Ovary (tissue), 9 donors: Measurements from ENCODE around the gene PCGF6. TPM values are rescaled to one million over a fixed set of nuclear protein-coding genes. Genes with fewer than 3 reads are reported as not detected.

ENCODE experiments used
- DNase-seq, 5 donors: peaks; one replicate each; pipeline ENCODE4 v3.0.0-alpha.2; 2019 to 2020
- H3K27ac ChIP-seq, 2 donors: fragments of 200-600 bp; one replicate each; pipeline versions ENCODE4 v1.5.1 to v1.8.0; 2019 to 2022
- H3K27me3 ChIP-seq: fragments of 200-600 bp; one replicate; pipeline ENCODE4 v1.8.0; 2022
- H3K36me3 ChIP-seq: fragments of 200-600 bp; sonication (generic); one replicate; pipeline ENCODE4 v1.5.1; 2019
- H3K4me1 ChIP-seq: one replicate; pipeline ENCODE4 v1.8.1; 2013; ENCODE audit warnings: mild to moderate bottlenecking, moderate library complexity; ENCODE audit not compliant: insufficient read depth
- H3K4me3 ChIP-seq: fragments of 200-600 bp; sonication (generic); one replicate; pipeline ENCODE4 v1.5.1; 2017
- H3K9me3 ChIP-seq, 2 donors: fragments of 200-600 bp in 1 of 2; sonication (generic) in 1 of 2; one replicate each; pipeline versions ENCODE4 v1.5.1 to v1.8.1; 2013 to 2019; ENCODE audit warnings: mild to moderate bottlenecking in 1 of 2, moderate library complexity in 1 of 2
- EP300 ChIP-seq: sonication (generic); formaldehyde crosslinking; IDR thresholded peaks from one replicate; pipeline ENCODE4 v1.6.1; 2017; ENCODE audit warnings: antibody characterized with exemption
- POLR2A ChIP-seq: fragments of 450-650 bp; IDR thresholded peaks from one replicate; pipeline ENCODE4 v1.6.1; 2017; ENCODE audit warnings: antibody characterized with exemption, mild to moderate bottlenecking, moderate library complexity
- WGBS, 3 donors: extraction: QIAGEN DNeasy Blood & Tissue Kit in 1 of 3; methylation state at CpG; one replicate each; pipeline versions ENCODE4 v1.1.5 to v1.1.7; 2013 to 2017; 5-methylcytosine and 5-hydroxymethylcytosine counted together
- intact Hi-C, 4 donors: fragments of 100-400 bp; cut with DNase I; formaldehyde crosslinking; loops; one replicate each; pipeline versions ENCODE4 v1.11.0 to v1.15.1; 2022 to 2023
- polyA plus RNA-seq, 2 donors: library from polyadenylated mRNA; stranded (reverse); fragments of 200-250 nt in 1 of 2; fragments of 350-450 nt in 1 of 2; fragmentation: Illumina TruSeq in 1 of 2; extraction: RNeasy Lipid Tissue Mini Kit (QIAGEN cat#74804) in 1 of 2; gene quantifications; one replicate each; pipeline ENCODE4 v1.2.3, GENCODE V29; 2013 to 2014
- total RNA-seq, 7 donors: library from RNA; depleted of rRNA in 2 of 7; stranded (reverse); fragments of >200 nt in 2 of 7; fragmentation: NEBNext Ultra II Directional in 3 of 7; extraction: Animal tissue kit (Norgen Biotek cat#: 25700) in 3 of 7; gene quantifications; one replicate each; pipeline versions ENCODE4 v1.1.0 to v1.2.4, GENCODE V29; 2016 to 2023
- TF ChIP-seq, protein P1 (sequence below), 3 donors: fragments of 450-650 bp in 2 of 3; fragments of 200-600 bp in 1 of 3; IDR thresholded peaks; one replicate each; pipeline versions ENCODE4 v1.5.1 to v1.8.0; 2016 to 2022; ENCODE audit warnings: antibody characterized with exemption in 3 of 3, mild to moderate bottlenecking in 1 of 3
- donor health status: DM: no; HTN: no; CAD: no; lungs with moderate emphysema.
- donor health status: DM: no; HTN: no; CAD: no.
- donor health status: Bipolar disorder and iron deficiency.
- donor health status: DM: yes; HTN: yes; CAD: no.
- donor health status: DM: no; HTN: no; CAD: no.
- donor health status: DM: yes; HTN: yes; CAD: no.

The PCGF6 gene
- total and polyA plus RNA-seq, 9 donors: 5.6 to 13.7 (median 9.5) TPM

DNA sequence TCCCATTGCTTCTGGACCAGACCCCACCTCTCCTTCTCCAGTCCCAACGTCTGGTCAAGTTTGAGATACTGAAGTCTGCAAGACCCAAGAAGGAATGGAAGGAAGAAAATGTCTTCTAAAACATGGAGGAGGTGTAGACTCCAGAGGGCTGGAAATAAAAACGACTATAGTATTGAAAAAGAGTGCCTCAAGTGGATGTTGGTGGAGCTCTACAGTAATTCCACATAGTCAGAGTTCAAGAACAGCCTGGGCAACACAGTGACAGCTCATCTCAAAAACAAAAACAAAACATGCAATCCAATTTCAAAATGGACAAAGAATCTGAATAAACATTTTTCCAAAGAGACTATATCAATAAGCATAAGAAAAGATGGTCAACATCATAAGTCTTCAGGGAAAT lies 2.3 kb upstream of the PCGF6 start:
- no peak for DNase-seq
- Histone ChIP-seq H3K4me1 (peaks cover 1% of the 10 kb centered on the region), H3K36me3 (no peaks in the 10 kb centered on the region), H3K27me3 (no peaks in the 10 kb centered on the region), H3K27ac (no peak overlapping the region), H3K4me3 (no peak overlapping the region), H3K9me3 (no peaks in the 10 kb centered on the region)
- TF ChIP-seq EP300 (no peak), POLR2A (no peak)
- TF ChIP-seq, protein P1, sequence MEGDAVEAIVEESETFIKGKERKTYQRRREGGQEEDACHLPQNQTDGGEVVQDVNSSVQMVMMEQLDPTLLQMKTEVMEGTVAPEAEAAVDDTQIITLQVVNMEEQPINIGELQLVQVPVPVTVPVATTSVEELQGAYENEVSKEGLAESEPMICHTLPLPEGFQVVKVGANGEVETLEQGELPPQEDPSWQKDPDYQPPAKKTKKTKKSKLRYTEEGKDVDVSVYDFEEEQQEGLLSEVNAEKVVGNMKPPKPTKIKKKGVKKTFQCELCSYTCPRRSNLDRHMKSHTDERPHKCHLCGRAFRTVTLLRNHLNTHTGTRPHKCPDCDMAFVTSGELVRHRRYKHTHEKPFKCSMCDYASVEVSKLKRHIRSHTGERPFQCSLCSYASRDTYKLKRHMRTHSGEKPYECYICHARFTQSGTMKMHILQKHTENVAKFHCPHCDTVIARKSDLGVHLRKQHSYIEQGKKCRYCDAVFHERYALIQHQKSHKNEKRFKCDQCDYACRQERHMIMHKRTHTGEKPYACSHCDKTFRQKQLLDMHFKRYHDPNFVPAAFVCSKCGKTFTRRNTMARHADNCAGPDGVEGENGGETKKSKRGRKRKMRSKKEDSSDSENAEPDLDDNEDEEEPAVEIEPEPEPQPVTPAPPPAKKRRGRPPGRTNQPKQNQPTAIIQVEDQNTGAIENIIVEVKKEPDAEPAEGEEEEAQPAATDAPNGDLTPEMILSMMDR (IDR thresholded peaks at IDR 0.05): no peak
- WGBS, 3 donors: 23 to 36% (median 32%) methylated on average over 2 of the region's 2 CpGs
- intact Hi-C loops: no loop called here

DNA sequence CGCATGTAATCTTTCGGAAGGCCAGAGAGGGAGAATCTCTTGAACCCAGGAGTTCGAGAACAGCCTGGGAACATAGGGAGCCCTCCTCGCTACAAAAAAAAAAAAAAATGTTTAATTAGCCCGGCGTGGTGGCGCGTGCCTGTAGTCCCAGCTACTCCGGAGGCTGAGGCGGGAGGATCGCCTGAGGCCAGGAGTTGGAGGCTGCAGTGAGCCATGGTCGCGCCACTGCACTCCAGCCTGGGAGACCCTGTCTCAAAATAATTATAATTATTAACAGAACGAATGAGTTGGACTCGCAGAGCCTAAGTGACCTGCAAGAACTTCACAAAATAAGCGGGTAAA lies 794 bp downstream of the PCGF6 start:
- 28 to 44% (median 36%) methylated on average over 16 of the region's 16 CpGs for WGBS, 3 donors
- H3K27ac ChIP-seq: peak overlapping the region; percentile 78 to 81
- H3K4me1 ChIP-seq: peaks cover 1% of the 10 kb centered on the region
- no peaks in the 10 kb centered on the region for H3K9me3 ChIP-seq
- intact Hi-C loops: no loop called here
- TF ChIP-seq POLR2A: no peak
- no peak for TF ChIP-seq EP300
- TF ChIP-seq, protein P1 (IDR thresholded peaks at IDR 0.05): no peak
- no peaks in the 10 kb centered on the region for H3K36me3 ChIP-seq
- DNase-seq: no peak
- no peaks in the 10 kb centered on the region for H3K27me3 ChIP-seq
- peak overlapping the region; percentile 78 for H3K4me3 ChIP-seq

DNA sequence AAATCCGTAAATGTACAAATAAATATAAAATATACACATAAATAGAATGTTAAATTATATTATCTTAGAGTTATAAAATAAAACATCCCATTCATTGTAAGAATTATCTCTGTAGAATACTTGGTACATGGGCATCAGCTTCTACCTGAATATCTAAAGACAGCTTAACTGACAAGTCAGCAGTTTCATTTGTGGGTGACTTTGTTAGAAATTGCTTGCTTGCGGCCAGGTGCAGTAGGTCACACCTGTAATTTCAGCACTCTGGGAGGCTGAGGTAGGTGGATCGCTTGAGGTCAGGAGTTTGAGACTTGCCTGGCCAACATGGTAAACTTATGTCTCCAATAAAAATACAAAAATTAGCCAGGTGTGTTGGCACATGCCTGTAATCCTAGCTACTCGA lies 14.6 kb downstream of the PCGF6 start:
- H3K9me3 ChIP-seq: no peaks in the 10 kb centered on the region
- intact Hi-C loops: no loop called here
- no peaks in the 10 kb centered on the region for H3K27me3 ChIP-seq
- no peak for DNase-seq
- H3K4me3 ChIP-seq: no peak overlapping the region
- TF ChIP-seq EP300: no peak
- 94 to 97% (median 96%) methylated on average over 4 of the region's 4 CpGs for WGBS, 3 donors
- no peak overlapping the region for H3K27ac ChIP-seq
- H3K4me1 ChIP-seq: no peaks in the 10 kb centered on the region
- H3K36me3 ChIP-seq: no peaks in the 10 kb centered on the region

DNA sequence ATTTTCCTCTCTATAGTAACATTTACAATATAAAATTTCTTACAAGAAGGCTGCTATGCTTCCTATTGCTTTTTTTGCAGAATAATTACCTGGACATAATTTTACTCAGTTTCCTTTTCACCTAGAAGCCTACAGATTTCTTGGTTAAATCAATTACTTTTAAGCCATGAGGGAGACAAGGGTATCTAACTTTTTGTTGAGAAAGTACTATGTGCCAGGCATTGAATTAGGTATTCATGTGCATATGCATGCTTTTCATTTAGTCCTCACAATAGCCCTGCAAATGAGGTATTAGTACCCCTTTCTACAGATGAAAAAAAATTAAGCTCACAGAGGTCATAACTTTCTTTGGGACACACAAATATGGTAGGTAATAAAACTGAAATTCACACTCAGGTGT lies 16.4 kb downstream of the PCGF6 start:
- H3K27ac ChIP-seq: no peak overlapping the region
- H3K36me3 ChIP-seq: no peaks in the 10 kb centered on the region
- no peak overlapping the region for H3K4me3 ChIP-seq
- DNase-seq: no peak
- H3K9me3 ChIP-seq: no peaks in the 10 kb centered on the region
- no peaks in the 10 kb centered on the region for H3K27me3 ChIP-seq
- intact Hi-C loops: no loop called here
- no peaks in the 10 kb centered on the region for H3K4me1 ChIP-seq
- TF ChIP-seq POLR2A (no peak), EP300 (no peak)
- TF ChIP-seq, protein P1 (IDR thresholded peaks at IDR 0.05): no peak

DNA sequence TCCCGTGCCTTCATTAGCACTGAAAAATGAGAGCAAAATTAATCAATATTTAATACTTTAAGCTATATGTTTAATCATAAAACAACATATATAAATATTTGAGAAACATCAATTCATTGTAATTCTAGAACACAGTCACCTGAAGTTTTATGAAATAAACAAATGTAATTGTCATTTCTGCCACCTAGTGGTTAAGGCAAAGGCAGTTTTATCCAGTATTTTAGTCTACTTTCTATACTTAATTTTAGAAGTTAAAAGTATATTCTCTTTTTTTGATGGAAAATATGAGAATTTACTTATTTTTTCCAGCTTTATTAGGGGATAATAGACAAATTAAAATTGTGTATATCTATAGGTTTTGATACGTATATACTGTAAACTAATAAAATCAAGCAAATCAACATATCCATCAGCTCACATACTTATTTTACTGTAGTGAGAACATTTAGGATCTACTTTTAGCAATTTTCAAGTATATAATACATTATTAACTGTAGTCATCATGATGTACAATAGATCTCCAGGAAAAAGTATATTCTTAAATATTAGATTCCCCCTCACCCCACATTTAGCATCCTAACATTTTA lies 16.9 kb downstream of the PCGF6 start:
- Histone ChIP-seq H3K36me3 (no peaks in the 10 kb centered on the region), H3K27ac (no peak overlapping the region), H3K27me3 (no peaks in the 10 kb centered on the region), H3K4me1 (no peaks in the 10 kb centered on the region), H3K4me3 (no peak overlapping the region), H3K9me3 (no peaks in the 10 kb centered on the region)
- intact Hi-C loops: no loop called here
- TF ChIP-seq POLR2A (no peak), EP300 (no peak)
- TF ChIP-seq, protein P1 (IDR thresholded peaks at IDR 0.05): no peak
- WGBS, 3 donors: 77 to 81% (median 80%) methylated on average over 2 of the region's 2 CpGs
- no peak for DNase-seq
